ENCODE data around the gene CRADD. TPM values are rescaled to one million over a fixed set of nuclear protein-coding genes. Genes with fewer than 3 reads are reported as not detected.

CRADD gene
- total RNA-seq, 6 experiments from 2014 or later = 17.2 to 65.3 (median 30.8) TPM

DNA sequence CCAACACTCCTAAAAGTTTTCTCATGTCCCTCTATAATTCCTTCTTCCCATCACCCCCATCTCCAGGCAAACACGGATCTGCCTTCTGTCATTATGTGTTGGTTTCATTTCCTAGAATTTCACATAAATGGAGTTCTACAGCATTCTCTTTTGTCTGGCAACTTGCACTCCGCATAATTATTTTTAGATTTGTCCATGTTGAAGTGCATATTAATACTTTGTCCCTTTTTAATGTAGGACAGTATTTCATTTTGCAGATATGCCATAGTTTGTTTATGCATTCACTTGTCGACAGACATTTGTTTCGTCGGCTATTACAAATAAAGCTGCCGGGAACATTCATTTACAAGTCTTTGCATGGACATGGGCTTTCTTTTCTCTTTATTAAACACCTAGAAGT is 150.0 kb downstream of the CRADD start:
- ATAC-seq = no peak
- no peaks in the 10 kb centered on the region for H3K27me3 ChIP-seq
- no peaks in the 10 kb centered on the region for H3K9me3 ChIP-seq
- no peak overlapping the region for H3K4me3 ChIP-seq
- H3K27ac ChIP-seq = no peak overlapping the region
- intact Hi-C loops (cut with DNase I) = no loop called here
- no peak for DNase-seq
- 67% methylated on average over 6 of the region's 6 CpGs for WGBS (ENCODE audit: insufficient coverage, low coverage, low lambda C conversion rate, missing lambda C conversion rate)
- TF ChIP-seq, protein P1, sequence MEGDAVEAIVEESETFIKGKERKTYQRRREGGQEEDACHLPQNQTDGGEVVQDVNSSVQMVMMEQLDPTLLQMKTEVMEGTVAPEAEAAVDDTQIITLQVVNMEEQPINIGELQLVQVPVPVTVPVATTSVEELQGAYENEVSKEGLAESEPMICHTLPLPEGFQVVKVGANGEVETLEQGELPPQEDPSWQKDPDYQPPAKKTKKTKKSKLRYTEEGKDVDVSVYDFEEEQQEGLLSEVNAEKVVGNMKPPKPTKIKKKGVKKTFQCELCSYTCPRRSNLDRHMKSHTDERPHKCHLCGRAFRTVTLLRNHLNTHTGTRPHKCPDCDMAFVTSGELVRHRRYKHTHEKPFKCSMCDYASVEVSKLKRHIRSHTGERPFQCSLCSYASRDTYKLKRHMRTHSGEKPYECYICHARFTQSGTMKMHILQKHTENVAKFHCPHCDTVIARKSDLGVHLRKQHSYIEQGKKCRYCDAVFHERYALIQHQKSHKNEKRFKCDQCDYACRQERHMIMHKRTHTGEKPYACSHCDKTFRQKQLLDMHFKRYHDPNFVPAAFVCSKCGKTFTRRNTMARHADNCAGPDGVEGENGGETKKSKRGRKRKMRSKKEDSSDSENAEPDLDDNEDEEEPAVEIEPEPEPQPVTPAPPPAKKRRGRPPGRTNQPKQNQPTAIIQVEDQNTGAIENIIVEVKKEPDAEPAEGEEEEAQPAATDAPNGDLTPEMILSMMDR (IDR thresholded peaks at IDR 0.05) = no peak
- peaks cover 0 to 22% (median 0%) of the 10 kb centered on the region in 4 donors for H3K4me1 ChIP-seq
- H3K36me3 ChIP-seq = no peaks in the 10 kb centered on the region

DNA sequence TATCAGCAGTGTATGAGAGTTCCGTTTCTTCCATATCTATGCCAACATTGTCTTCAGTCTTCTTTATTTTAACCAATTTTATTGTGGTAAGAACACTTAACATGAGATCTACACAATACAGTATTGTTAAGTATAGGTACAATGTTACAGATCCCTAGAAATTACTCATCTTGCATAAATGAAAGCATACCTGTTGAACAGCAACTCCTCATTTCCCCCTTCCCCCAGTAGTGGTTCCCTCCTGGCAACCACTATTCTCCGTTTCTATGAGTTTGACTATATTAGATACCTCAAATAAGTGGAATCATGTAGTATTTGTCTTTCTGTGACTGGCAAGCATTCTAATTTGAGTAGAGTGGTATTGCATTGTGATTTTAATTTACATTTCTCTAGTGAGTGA is 150.5 kb downstream of the CRADD start:
- ATAC-seq (no peak), DNase-seq (no peak)
- H3K4me3 ChIP-seq = no peak overlapping the region
- intact Hi-C loops (cut with DNase I) = no loop called here
- H3K27ac ChIP-seq = no peak overlapping the region
- peaks cover 0 to 22% (median 0%) of the 10 kb centered on the region in 4 donors for H3K4me1 ChIP-seq
- no peaks in the 10 kb centered on the region for H3K36me3 ChIP-seq
- WGBS (ENCODE audit: insufficient coverage, low coverage, low lambda C conversion rate, missing lambda C conversion rate) = 66% methylated on average over 2 of the region's 2 CpGs
- H3K9me3 ChIP-seq = no peaks in the 10 kb centered on the region
- H3K27me3 ChIP-seq = no peaks in the 10 kb centered on the region
- TF ChIP-seq POLR2A (IDR thresholded peaks at IDR 0.05) = no peak
- TF ChIP-seq, protein P1 (IDR thresholded peaks at IDR 0.05) = no peak

GRCh38 chr12:93829016-93829415 is 151.8 kb downstream of the CRADD start:
- no peak for TF ChIP-seq POLR2A (IDR thresholded peaks at IDR 0.05)
- TF ChIP-seq, protein P1 (IDR thresholded peaks at IDR 0.05) = no peak
- no peak for DNase-seq
- intact Hi-C loops (cut with DNase I) = no loop called here
- Histone ChIP-seq H3K4me1 (peaks cover 0 to 14% (median 0%) of the 10 kb centered on the region in 4 donors), H3K27me3 (no peaks in the 10 kb centered on the region), H3K9me3 (no peaks in the 10 kb centered on the region), H3K36me3 (no peaks in the 10 kb centered on the region), H3K4me3 (no peak overlapping the region), H3K27ac (no peak overlapping the region)
- WGBS (ENCODE audit: insufficient coverage, low coverage, low lambda C conversion rate, missing lambda C conversion rate) = 72% methylated on average over 2 of the region's 2 CpGs
- ATAC-seq = no peak

DNA sequence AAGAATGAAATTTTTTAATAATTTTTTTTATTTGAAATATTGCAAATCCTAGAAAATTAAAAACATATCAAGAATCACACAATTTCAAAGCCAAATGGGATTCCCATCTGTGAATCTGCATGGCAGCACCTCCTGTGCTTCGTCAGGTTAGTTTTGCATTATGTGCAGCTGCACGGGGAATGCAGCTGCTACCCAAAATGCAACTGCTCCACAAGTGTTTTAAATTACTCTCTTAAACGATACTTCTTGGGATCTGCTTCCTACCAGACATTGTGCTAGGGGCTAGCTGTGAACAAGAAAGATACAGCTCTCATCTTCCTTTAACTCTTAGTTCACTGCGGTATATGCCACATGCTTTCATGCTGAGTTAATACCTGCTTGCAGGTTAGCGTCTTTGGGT is 154.2 kb downstream of the CRADD start:
- no peak overlapping the region for H3K27ac ChIP-seq
- no peaks in the 10 kb centered on the region for H3K4me1 ChIP-seq
- intact Hi-C loops (cut with DNase I) = no loop called here
- no peaks in the 10 kb centered on the region for H3K36me3 ChIP-seq
- no peaks in the 10 kb centered on the region for H3K9me3 ChIP-seq
- H3K4me3 ChIP-seq = no peak overlapping the region
- ATAC-seq (no peak), DNase-seq (no peak)
- TF ChIP-seq POLR2A (IDR thresholded peaks at IDR 0.05) = no peak
- TF ChIP-seq, protein P1 (IDR thresholded peaks at IDR 0.05) = no peak
- 90% methylated on average over 3 of the region's 5 CpGs for WGBS (ENCODE audit: insufficient coverage, low coverage, low lambda C conversion rate, missing lambda C conversion rate)
- no peaks in the 10 kb centered on the region for H3K27me3 ChIP-seq

DNA sequence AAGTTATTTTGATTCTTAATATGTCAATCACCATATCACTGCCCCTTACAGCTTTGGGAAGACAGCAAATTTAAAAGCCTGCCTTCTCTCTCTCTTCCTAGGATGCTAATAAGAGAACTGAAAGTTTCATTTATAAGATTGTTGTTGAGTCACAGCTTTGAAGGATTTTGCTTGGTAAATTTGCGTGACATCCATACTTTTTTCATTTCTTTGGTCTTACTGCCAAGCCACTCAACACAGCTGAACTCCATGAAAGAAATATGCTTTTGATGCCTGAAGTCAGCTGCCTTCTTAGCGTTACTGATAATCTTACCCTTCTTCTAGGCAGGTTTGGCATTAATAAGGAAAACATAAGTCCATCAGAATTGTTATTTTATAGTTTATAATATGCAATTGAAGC is 155.0 kb downstream of the CRADD start:
- DNase-seq (no peak), ATAC-seq (no peak)
- Histone ChIP-seq H3K9me3 (no peaks in the 10 kb centered on the region), H3K27ac (no peak overlapping the region), H3K27me3 (no peaks in the 10 kb centered on the region), H3K4me3 (no peak overlapping the region), H3K4me1 (no peaks in the 10 kb centered on the region), H3K36me3 (no peaks in the 10 kb centered on the region)
- intact Hi-C loops (cut with DNase I) = no loop called here
- no peak for TF ChIP-seq POLR2A (IDR thresholded peaks at IDR 0.05)
- TF ChIP-seq, protein P1 (IDR thresholded peaks at IDR 0.05) = no peak
- WGBS (ENCODE audit: insufficient coverage, low coverage, low lambda C conversion rate, missing lambda C conversion rate) = 73% methylated on average over 2 of the region's 2 CpGs
